Prostate gland (tissue), 2 donors: ENCODE results near the gene NHS.

ENCODE experiments used
- POLR2AphosphoS5 ChIP-seq: sonication (generic); formaldehyde crosslinking; IDR thresholded peaks from one replicate; pipeline ENCODE4 v1.6.1; 2017; ENCODE audit warnings: antibody characterized with exemption
- TF ChIP-seq, protein P1 (sequence below), 4 experiments: fragments of 200-600 bp in 2 of 4; fragments of 450-650 bp in 2 of 4; sonication (generic) in 2 of 4; IDR thresholded peaks; 1 replicate in 3 of 4; 2 replicates in 1 of 4; pipeline ENCODE4 v1.5.1; 2016 to 2019; ENCODE audit warnings: antibody characterized with exemption in 4 of 4, mild to moderate bottlenecking in 2 of 4, moderate library complexity in 2 of 4

DNA sequence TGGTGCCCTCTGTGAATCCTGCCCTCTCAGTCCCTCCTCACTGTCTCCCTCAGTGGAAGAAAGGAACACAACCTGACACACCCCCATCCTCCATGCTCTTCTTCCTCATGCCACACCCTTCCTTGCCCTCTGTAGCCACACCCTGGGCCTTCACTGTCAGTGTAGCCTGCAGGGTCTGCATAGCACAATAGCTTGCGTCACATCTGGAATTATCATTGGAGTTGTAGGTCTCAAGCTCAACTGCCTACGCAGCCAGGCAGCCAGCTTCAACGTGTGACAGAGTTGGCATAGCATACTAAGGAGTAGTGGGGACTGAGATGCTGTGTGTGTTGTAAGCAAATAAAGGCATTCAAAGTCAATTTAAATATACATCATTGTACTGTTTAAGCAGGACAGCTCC is 248.8 kb downstream of the NHS start:
- TF ChIP-seq, protein P1, sequence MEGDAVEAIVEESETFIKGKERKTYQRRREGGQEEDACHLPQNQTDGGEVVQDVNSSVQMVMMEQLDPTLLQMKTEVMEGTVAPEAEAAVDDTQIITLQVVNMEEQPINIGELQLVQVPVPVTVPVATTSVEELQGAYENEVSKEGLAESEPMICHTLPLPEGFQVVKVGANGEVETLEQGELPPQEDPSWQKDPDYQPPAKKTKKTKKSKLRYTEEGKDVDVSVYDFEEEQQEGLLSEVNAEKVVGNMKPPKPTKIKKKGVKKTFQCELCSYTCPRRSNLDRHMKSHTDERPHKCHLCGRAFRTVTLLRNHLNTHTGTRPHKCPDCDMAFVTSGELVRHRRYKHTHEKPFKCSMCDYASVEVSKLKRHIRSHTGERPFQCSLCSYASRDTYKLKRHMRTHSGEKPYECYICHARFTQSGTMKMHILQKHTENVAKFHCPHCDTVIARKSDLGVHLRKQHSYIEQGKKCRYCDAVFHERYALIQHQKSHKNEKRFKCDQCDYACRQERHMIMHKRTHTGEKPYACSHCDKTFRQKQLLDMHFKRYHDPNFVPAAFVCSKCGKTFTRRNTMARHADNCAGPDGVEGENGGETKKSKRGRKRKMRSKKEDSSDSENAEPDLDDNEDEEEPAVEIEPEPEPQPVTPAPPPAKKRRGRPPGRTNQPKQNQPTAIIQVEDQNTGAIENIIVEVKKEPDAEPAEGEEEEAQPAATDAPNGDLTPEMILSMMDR (IDR thresholded peaks at IDR 0.05) = no peak
- TF ChIP-seq POLR2AphosphoS5 = no peak
